Nephron (organoid): Measurements from ENCODE around the gene FLRT2.

Source experiments
- H3K27ac Mint-ChIP-seq, 3 experiments: 2 replicates each; pipeline ENCODE4 v1.8.0; 2020; ENCODE audit warnings: mixed read lengths in 3 of 3, mild to moderate bottlenecking in 2 of 3, moderate library complexity in 1 of 3
- H3K27me3 Mint-ChIP-seq: 2 replicates; pipeline ENCODE4 v1.8.0; 2021; ENCODE audit warnings: low read depth, mild to moderate bottlenecking, moderate library complexity, mixed read lengths
- H3K36me3 Mint-ChIP-seq: 2 replicates; pipeline ENCODE4 v1.8.0; 2020; ENCODE audit warnings: low read depth, mixed read lengths
- H3K4me1 Mint-ChIP-seq: 2 replicates; pipeline ENCODE4 v1.8.0; 2020; ENCODE audit warnings: mixed read lengths
- H3K4me3 Mint-ChIP-seq, 3 experiments: 2 replicates each; pipeline ENCODE4 v1.8.0; 2020; ENCODE audit warnings: mild to moderate bottlenecking in 3 of 3, mixed read lengths in 3 of 3, moderate library complexity in 2 of 3
- H3K9me3 Mint-ChIP-seq: 2 replicates; pipeline ENCODE4 v1.8.0; 2020; ENCODE audit warnings: mixed read lengths
- TF ChIP-seq, protein P1 (sequence below), 3 experiments: fragments of 200-600 bp; sonication (generic); IDR thresholded peaks; one replicate each; pipeline ENCODE4 v1.5.0; 2021; ENCODE audit warnings: antibody characterized with exemption in 3 of 3; ENCODE audit not compliant: unreplicated experiment in 3 of 3

FLRT2 gene

DNA sequence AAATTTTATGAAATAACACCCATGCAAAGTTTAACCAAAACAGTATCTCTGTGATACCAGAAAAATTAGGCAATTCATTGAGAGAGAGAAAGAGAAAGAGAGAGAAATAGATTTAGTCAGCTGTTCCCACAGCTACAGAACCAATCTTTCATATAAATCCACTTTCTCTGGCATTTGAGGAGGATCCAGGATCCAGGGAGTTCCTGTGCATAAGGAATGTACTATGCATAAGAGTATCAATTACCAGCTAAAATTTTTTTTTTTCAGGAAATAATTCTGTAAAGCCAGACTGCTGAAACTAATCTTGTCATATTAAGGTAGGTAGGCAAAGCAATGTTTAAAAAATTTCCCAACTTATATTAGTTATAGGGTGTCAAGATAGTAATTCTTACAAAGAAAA, 133.7 kb downstream of the FLRT2 start:
- no peaks in the 10 kb centered on the region for H3K36me3 Mint-ChIP-seq
- no peak overlapping the region for H3K27ac Mint-ChIP-seq
- no peak overlapping the region for H3K4me3 Mint-ChIP-seq
- H3K9me3 Mint-ChIP-seq = peaks cover under 1% of the 10 kb centered on the region
- no peaks in the 10 kb centered on the region for H3K27me3 Mint-ChIP-seq
- H3K4me1 Mint-ChIP-seq = no peaks in the 10 kb centered on the region
- TF ChIP-seq, protein P1, sequence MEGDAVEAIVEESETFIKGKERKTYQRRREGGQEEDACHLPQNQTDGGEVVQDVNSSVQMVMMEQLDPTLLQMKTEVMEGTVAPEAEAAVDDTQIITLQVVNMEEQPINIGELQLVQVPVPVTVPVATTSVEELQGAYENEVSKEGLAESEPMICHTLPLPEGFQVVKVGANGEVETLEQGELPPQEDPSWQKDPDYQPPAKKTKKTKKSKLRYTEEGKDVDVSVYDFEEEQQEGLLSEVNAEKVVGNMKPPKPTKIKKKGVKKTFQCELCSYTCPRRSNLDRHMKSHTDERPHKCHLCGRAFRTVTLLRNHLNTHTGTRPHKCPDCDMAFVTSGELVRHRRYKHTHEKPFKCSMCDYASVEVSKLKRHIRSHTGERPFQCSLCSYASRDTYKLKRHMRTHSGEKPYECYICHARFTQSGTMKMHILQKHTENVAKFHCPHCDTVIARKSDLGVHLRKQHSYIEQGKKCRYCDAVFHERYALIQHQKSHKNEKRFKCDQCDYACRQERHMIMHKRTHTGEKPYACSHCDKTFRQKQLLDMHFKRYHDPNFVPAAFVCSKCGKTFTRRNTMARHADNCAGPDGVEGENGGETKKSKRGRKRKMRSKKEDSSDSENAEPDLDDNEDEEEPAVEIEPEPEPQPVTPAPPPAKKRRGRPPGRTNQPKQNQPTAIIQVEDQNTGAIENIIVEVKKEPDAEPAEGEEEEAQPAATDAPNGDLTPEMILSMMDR (IDR thresholded peaks at IDR 0.05; ENCODE audit: unreplicated experiment in 3 of 3) = no peak

DNA sequence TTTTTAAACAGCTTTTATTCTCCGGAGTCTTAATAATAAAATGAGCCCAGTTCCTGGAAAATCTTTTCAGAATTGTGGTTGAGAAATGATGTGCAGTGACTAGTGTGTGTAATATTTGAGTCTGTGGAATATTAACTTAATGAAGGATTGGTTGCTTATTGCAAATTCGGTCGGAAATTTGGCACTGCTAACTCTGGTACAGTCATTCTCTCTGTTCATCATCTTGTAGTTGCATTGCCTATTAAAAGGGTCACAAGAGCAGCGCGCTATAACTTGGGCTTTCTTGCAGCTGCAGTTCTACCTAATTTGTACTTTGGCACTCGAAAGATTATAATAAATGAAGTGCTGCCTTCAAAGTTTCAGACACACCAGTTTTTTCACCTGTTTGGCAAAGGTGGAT, 146.0 kb downstream of the FLRT2 start:
- Mint-ChIP-seq H3K27me3 (no peaks in the 10 kb centered on the region), H3K9me3 (no peaks in the 10 kb centered on the region), H3K4me1 (peaks cover 5% of the 10 kb centered on the region), H3K4me3 (no peak overlapping the region), H3K27ac (no peak overlapping the region), H3K36me3 (no peaks in the 10 kb centered on the region)
- TF ChIP-seq, protein P1 (IDR thresholded peaks at IDR 0.05; ENCODE audit: unreplicated experiment in 3 of 3) = no peak

DNA sequence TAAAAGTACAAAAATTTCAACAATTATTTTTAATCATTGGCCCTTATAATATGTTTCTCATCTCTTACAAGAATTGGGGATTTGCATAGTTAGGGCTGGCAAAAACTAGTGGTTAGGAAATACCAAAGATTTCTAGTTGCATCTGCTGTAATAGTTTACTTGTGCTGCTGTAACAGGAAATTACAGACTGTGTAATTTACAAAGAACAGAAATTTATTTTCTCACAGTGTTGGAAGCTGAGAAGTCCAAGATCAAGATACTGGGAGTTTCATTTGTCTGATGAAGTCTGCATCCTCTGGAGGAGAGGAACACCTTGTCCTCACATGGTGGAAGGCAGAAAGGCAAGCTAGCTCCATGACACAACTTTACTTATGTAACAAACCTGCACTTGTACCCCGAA, 157.0 kb downstream of the FLRT2 start:
- H3K4me3 Mint-ChIP-seq = no peak overlapping the region
- no peaks in the 10 kb centered on the region for H3K36me3 Mint-ChIP-seq
- H3K4me1 Mint-ChIP-seq = no peaks in the 10 kb centered on the region

DNA sequence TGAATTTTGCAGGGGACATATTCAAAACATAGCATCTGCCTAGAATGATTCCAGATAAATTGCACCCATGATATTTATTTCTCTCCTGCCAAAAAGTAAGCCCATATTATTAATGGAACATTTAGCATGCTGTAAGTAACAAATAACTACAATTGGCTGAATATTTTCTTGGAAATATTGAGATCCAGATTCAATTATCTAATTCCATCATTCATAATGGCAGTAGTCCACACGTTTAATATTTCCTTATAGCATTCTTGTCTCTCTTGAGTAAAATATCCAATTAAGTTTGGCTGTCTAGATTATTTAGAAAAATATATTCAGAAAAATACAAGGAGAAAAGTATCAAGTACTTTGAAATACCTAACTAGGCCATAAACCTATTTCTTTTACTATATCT, 157.5 kb downstream of the FLRT2 start:
- peaks cover 2% of the 10 kb centered on the region for H3K9me3 Mint-ChIP-seq
- H3K36me3 Mint-ChIP-seq = no peaks in the 10 kb centered on the region
- H3K27ac Mint-ChIP-seq = no peak overlapping the region
- H3K4me3 Mint-ChIP-seq = no peak overlapping the region
- TF ChIP-seq, protein P1 (IDR thresholded peaks at IDR 0.05; ENCODE audit: unreplicated experiment in 3 of 3) = no peak
- H3K27me3 Mint-ChIP-seq = no peaks in the 10 kb centered on the region
- no peaks in the 10 kb centered on the region for H3K4me1 Mint-ChIP-seq

More for the DNA sequence above, 157.0 kb downstream of the FLRT2 start:
- Mint-ChIP-seq H3K27me3 (no peaks in the 10 kb centered on the region), H3K27ac (no peak overlapping the region), H3K9me3 (peaks cover 2% of the 10 kb centered on the region)
- TF ChIP-seq, protein P1 (IDR thresholded peaks at IDR 0.05; ENCODE audit: unreplicated experiment in 3 of 3) = no peak

DNA sequence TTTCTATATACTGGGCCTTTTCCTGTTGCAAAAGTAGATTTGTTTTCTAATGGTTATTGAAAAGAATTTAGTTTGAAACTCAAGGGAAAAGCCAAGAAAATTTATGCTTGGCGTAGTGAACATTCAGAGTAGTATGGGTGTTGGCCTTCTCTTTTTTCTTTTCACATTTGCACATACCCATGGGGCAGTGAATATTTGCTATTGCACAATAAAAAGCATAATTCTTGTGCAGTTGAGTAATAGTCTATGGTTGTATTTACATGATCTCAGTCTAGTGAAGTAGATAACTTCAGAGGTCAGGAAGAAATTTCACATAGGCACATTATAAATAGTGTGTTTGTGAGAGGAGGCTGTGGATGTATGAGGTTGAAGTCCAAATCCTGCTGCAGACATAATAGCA, 158.1 kb downstream of the FLRT2 start:
- H3K27me3 Mint-ChIP-seq = no peaks in the 10 kb centered on the region
- no peaks in the 10 kb centered on the region for H3K4me1 Mint-ChIP-seq
- no peak overlapping the region for H3K4me3 Mint-ChIP-seq
- no peak overlapping the region for H3K27ac Mint-ChIP-seq
- peaks cover 2% of the 10 kb centered on the region for H3K9me3 Mint-ChIP-seq
- TF ChIP-seq, protein P1 (IDR thresholded peaks at IDR 0.05; ENCODE audit: unreplicated experiment in 3 of 3) = no peak
- no peaks in the 10 kb centered on the region for H3K36me3 Mint-ChIP-seq

DNA sequence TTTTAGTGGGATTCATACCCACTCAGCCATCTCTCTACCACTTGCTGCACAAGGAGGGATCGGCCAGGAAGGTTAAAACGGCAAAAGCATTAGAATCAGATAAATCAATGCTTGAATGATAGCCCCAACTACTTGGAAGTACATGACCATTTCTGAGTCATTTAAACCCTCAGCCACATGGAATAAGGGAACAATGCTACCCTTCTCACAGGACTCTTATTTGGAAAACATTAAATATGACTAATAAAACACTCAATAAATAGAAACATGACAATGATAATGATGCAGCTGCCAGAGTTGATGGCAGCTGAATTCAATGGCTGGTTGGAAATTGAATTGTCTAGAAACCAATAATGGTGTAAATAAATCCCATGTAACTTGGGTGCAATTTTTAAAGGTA, 165.4 kb downstream of the FLRT2 start:
- Mint-ChIP-seq H3K27me3 (no peaks in the 10 kb centered on the region), H3K4me1 (no peaks in the 10 kb centered on the region), H3K36me3 (no peaks in the 10 kb centered on the region), H3K4me3 (no peak overlapping the region), H3K27ac (no peak overlapping the region), H3K9me3 (peaks cover 3% of the 10 kb centered on the region)
- TF ChIP-seq, protein P1 (IDR thresholded peaks at IDR 0.05; ENCODE audit: unreplicated experiment in 3 of 3) = no peak
